Middle frontal gyrus (tissue), 1 donor: Measurements from ENCODE around the gene LRRC63.

ENCODE experiments used
- DNase-seq: peaks from one replicate; pipeline ENCODE4 v3.0.0-alpha.2; 2015; ENCODE audit warnings: low spot score; ENCODE audit errors: extremely low spot score

LRRC63 gene

GRCh38 chr13:46310066-46310465 is 98.3 kb downstream of the LRRC63 start:
- no peak for DNase-seq

- no peak for DNase-seq
These were observed 99.5 kb downstream of the LRRC63 start for GRCh38 chr13:46311217-46311616.

GRCh38 chr13:46313024-46313423 is 101.3 kb downstream of the LRRC63 start:
- DNase-seq: no peak

- no peak for DNase-seq
These were observed 101.9 kb downstream of the LRRC63 start for GRCh38 chr13:46313432-46314257.

- no peak for DNase-seq
These were observed 102.9 kb downstream of the LRRC63 start for GRCh38 chr13:46314587-46314986.

- no peak for DNase-seq
These were observed 103.3 kb downstream of the LRRC63 start for GRCh38 chr13:46315036-46315435.

- no peak for DNase-seq
These were observed 103.9 kb downstream of the LRRC63 start for GRCh38 chr13:46315491-46316075.

- DNase-seq: no peak
These were observed 105.4 kb downstream of the LRRC63 start for GRCh38 chr13:46317120-46317519.

- DNase-seq: no peak
These were observed 107.3 kb downstream of the LRRC63 start for GRCh38 chr13:46318986-46319385.

GRCh38 chr13:46320406-46320805 is 108.7 kb downstream of the LRRC63 start:
- DNase-seq: no peak

- DNase-seq: no peak
These were observed 109.1 kb downstream of the LRRC63 start for GRCh38 chr13:46320821-46321220.

GRCh38 chr13:46321494-46322225 is 109.9 kb downstream of the LRRC63 start:
- no peak for DNase-seq

- DNase-seq: no peak
These were observed 113.2 kb downstream of the LRRC63 start for GRCh38 chr13:46324976-46325375.
